Activated T-cell treated with anti-CD3 and anti-CD28 coated beads, Interleukin-2, amount 50 U/mL, for 24 hours (primary cell): Measurements from ENCODE around the gene EIF5.
A peak's percentile ranks its signal among the peaks of the same experiment; 100 is the strongest.
"Not testable (repeated sequence)": the region's sequence is repeated elsewhere in the genome, so short reads cannot be mapped to it uniquely, and the experiment has no call there.

Source experiments
- DNase-seq: peaks from one replicate; pipeline ENCODE4 v3.0.0-alpha.2; 2020
- H3K27ac Mint-ChIP-seq: 2 replicates; pipeline ENCODE4 v1.8.0; 2020; ENCODE audit warnings: mild to moderate bottlenecking, mixed read lengths
- H3K27me3 Mint-ChIP-seq: 2 replicates; pipeline ENCODE4 v1.8.0; 2020; ENCODE audit warnings: mixed read lengths
- H3K36me3 Mint-ChIP-seq: 2 replicates; pipeline ENCODE4 v1.8.0; 2020; ENCODE audit warnings: low read depth, mixed read lengths
- H3K4me1 Mint-ChIP-seq: 2 replicates; pipeline ENCODE4 v1.8.0; 2020; ENCODE audit warnings: low read depth, mixed read lengths
- H3K4me3 Mint-ChIP-seq: 2 replicates; pipeline ENCODE4 v1.8.0; 2020; ENCODE audit warnings: mild to moderate bottlenecking, moderate library complexity, mixed read lengths
- H3K9me3 Mint-ChIP-seq: 2 replicates; pipeline ENCODE4 v1.8.0; 2020; ENCODE audit warnings: mixed read lengths

The EIF5 gene

DNA sequence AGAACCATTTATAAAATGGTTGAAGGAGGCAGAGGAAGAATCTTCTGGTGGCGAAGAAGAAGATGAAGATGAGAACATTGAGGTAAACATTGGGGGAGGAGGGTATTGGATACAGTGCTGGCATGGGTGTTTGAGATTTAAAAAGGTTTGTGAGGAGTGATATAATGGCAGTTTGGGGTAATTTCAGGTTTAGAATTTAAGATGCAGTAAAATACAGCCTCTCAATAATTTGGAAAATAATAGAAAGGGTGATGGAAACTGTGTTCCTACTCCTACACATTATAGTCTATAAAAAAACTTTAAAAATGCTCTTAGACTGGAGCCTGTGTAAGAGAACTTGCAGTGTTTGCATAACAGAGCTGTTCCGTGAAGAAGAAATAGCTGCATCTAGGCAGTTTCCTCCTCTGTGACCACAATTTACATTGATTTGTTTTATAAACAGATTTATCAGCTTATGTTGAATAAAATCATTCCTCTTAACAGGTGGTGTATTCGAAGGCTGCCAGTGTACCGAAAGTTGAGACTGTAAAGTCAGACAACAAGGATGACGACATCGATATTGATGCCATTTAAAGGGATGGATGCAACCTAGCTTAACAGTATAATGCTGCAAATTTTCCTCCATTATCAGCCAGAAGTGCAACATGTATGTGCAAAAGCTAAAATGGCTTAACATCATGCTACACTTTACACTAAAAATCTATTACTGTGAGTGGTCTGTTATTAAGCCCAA, 6.6 kb downstream of the EIF5 start:
- Mint-ChIP-seq H3K4me3 (no peak overlapping the region), H3K27me3 (no peaks in the 10 kb centered on the region), H3K9me3 (no peaks in the 10 kb centered on the region), H3K27ac (peak overlapping the region; percentile 98), H3K4me1 (peaks cover 57% of the 10 kb centered on the region), H3K36me3 (peaks cover 96% of the 10 kb centered on the region)
- DNase-seq: no peak

DNA sequence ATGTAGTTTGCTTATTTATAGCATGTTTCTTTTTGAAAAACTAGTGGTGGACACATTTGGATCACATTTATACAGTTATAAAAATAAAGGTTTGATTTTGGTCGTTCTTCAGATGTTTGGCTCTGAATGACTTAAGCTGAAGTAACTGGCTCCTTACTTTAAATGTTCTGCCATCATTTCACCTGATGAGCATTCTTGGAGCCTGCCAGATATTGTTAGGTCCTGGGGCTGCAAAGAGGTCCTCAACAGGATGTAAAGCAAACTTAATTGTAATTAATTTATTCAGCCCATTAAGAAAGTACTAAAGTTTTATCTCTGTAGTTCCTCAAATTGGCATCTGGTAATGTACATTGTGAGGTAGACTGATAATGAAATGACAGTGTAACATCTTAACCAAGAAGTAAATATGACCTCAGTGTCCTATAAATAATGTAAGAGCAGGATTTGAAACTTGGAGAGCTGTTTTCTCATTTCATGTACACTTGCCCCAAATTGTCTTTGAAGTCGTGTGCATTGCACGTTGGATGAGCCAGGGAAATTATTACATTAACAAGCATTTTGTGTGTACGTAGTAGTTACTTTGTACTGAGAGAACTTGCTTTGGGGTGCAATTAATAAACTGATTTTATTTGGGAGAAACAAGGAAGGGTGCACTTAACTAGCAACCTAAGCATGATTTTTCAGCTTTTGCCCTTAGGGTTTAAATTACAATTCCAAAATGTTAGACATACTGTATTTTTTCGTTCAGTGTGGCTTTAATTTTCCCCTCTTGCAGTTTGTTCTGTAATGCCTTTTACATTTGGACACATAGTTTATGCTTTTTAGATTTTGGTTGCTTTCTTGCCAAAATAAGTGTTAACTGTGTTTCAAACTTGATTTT, 7.5 kb downstream of the EIF5 start:
- no peak for DNase-seq
- Mint-ChIP-seq H3K9me3 (no peaks in the 10 kb centered on the region), H3K4me1 (peaks cover 49% of the 10 kb centered on the region), H3K4me3 (no peak overlapping the region), H3K27me3 (no peaks in the 10 kb centered on the region), H3K36me3 (peaks cover 87% of the 10 kb centered on the region), H3K27ac (peak overlapping the region; percentile 98)

DNA sequence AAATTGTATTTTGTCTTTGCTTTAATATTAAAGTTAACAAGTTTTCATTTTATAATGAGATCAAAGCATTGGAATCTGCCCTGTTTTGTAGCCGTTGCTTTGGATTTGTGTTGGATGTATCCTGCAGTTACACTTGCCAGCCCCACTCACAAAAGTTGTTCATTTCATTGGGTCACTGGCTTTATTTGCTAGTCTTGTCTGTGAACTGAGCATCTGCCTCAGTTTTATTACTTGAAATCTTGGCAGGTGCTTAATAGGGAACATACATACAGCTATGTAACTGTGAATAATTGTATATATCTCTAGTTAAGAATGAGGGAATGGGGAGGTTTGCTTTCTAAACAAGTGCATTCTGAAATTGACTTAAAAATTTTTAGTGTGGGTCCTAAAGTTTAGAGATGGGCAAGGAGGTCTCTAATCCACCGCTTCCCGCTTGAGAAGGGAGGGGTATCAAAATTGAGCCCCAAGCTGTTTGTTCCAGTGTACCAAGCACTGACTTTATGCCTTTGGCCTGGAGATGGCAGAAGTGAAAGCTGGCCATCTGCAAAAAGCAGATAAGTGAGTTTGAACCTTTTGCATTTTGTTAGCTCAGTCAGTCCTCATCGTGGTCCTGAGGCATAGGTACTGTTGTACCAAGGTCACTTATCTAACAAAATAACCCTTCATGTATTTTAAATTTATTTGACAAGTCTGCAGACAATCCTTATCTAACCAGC, 9.3 kb downstream of the EIF5 start:
- H3K27me3 Mint-ChIP-seq: no peaks in the 10 kb centered on the region
- H3K9me3 Mint-ChIP-seq: no peaks in the 10 kb centered on the region
- peak overlapping the region; percentile 1 for H3K27ac Mint-ChIP-seq
- peaks cover 31% of the 10 kb centered on the region for H3K4me1 Mint-ChIP-seq
- DNase-seq: no peak
- peaks cover 69% of the 10 kb centered on the region for H3K36me3 Mint-ChIP-seq
- no peak overlapping the region for H3K4me3 Mint-ChIP-seq

DNA sequence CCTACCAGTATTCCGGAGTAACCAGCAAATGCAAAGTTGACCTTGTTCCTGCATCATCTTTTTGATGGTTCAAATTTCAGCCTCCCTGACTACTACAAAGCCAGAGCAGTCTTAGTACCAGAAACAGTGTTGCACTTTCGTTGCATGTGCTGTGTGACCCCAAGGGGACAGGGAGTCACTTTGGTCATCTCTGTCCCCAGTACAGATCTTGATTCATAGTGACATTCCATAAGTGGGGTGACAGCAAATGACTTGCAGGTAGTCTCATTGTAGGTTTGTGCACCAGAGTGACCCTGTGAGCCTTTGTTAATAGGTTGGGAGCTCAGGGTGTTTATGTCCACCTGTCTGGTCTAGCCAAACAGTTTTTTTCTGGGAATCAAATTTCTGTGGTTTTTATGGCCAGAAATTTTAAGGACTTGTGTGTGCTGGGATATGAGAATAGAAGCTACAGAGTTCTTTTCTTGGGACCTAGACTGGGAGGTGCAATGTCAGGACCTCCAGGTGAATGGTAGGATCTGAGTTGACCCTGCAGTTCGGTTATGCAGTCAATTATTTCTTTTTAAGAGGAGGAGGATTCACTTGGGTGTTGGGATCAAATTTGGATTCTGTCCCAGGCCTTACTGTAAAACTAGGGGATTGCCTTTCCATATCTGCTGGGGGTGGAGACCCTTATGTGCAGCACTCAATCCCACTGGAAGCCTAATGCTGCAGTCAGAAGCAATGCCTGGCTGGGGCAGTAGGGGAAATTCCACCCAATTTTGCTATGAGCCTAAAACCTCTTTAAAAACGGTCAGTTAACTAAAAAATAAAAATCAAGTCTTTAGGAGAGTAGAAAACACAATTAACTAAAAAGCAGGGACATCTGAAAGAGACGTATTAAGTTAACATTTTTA, 10.1 kb downstream of the EIF5 start:
- DNase-seq: no peak
- H3K4me1 Mint-ChIP-seq: peaks cover 24% of the 10 kb centered on the region
- peak overlapping the region; percentile 38 for H3K27ac Mint-ChIP-seq
- H3K4me3 Mint-ChIP-seq: no peak overlapping the region
- no peaks in the 10 kb centered on the region for H3K27me3 Mint-ChIP-seq
- H3K9me3 Mint-ChIP-seq: no peaks in the 10 kb centered on the region
- H3K36me3 Mint-ChIP-seq: peaks cover 61% of the 10 kb centered on the region

DNA sequence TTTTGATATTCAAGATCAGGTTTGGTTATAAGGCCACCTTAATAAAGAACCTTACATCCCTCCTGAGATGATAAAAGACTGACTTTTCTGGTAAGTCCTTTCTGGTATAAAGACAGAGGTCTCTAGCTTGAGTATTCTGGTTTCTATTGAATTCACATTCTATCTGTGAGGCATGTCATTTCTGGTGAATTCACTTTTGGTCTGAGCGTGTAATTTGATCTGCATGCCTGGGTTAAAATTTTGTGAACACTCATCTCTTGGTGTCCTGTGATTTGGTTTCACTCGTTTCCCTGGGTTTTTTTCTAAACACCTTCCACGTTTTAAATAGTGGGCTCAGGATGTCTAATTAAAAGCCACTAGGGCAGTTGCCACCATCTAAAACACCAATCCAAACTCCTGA, 12.2 kb downstream of the EIF5 start:
- Mint-ChIP-seq H3K27ac (no peak overlapping the region), H3K36me3 (peaks cover 39% of the 10 kb centered on the region)

DNA sequence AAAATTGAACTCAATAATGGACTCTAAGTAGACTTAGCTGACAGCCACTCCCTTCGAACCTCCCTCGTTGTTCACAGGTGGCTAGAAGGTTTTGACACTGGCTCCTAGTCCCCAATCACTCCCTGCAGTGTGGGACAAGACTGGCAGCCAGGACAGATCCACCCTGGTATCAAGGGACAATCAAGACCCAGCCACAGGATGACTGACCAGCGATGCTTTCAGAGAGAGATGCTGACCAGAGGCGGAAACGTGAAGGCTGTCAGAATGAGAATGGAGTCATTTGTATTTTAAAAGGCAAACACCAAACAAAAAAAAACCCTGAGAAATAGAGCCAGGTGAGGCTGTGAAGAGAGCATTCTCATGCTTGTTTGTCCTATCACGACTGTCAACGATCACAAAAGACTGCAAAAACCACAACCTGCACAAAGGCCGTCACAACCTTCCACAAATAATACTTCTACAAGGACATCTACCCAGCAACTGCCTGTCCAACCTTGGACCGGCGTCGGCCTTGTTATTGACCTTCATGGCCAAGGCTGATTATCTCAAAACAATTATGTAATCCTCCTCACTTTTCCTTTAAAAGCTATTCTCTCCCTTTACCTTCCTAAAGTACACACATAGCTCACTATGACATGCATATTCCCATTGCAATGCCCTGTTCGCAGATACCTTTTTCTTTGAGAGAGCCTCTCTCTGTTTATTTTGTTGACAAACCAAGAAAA, 13.2 kb downstream of the EIF5 start:
- Mint-ChIP-seq H3K27ac (no peak overlapping the region), H3K9me3 (no peaks in the 10 kb centered on the region), H3K27me3 (no peaks in the 10 kb centered on the region), H3K36me3 (peaks cover 30% of the 10 kb centered on the region), H3K4me1 (peaks cover under 1% of the 10 kb centered on the region), H3K4me3 (no peak overlapping the region)
- no peak for DNase-seq

More for the DNA sequence above, 12.2 kb downstream of the EIF5 start:
- Mint-ChIP-seq H3K4me3 (no peak overlapping the region), H3K4me1 (peaks cover 7% of the 10 kb centered on the region), H3K9me3 (no peaks in the 10 kb centered on the region), H3K27me3 (no peaks in the 10 kb centered on the region)
- no peak for DNase-seq

DNA sequence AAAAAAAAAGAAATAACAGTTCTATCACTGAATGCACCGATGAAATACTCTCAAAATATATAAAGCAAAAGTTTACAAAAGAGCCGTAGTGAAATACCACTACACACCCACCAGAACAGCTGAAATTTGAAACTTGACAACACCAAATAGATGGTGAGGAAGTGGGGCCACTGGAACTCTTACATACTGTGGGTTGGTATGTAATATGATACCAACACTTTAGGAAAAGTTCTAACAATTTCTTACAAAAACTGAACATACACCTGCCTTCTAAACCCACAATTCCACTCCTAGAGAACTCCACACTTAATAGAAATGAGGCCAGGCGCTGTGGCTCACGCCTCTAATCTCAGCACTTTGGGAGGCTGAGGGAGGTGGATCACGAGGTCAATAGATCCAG, 14.1 kb downstream of the EIF5 start:
- H3K27me3 Mint-ChIP-seq: no peaks in the 10 kb centered on the region
- no peaks in the 10 kb centered on the region for H3K4me1 Mint-ChIP-seq
- H3K27ac Mint-ChIP-seq: no peak overlapping the region
- no peak for DNase-seq
- no peaks in the 10 kb centered on the region for H3K9me3 Mint-ChIP-seq
- peaks cover 21% of the 10 kb centered on the region for H3K36me3 Mint-ChIP-seq
- no peak overlapping the region for H3K4me3 Mint-ChIP-seq

DNA sequence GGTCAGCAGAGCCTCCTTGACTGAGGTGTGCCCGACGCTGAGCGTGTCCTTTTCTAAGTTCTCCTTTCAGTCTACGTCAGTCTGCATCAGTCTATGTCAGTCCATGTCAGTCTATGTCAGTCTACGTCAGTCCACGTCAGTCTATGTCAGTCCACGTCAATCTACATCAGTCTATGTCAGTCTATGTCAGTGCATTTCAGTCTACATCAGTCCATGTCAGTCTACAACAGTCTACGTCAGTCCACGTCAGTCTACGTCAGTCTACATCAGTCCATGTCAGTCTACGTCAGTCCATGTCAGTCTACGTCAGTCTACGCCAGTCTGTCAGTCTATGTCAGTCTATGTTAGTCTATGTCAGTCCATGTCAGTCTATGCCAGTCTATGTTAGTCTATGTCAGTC, 15.9 kb downstream of the EIF5 start:
- H3K4me3 Mint-ChIP-seq: no peak overlapping the region
- peaks cover 5% of the 10 kb centered on the region for H3K27me3 Mint-ChIP-seq
- no peak overlapping the region for H3K27ac Mint-ChIP-seq
- H3K9me3 Mint-ChIP-seq: no peaks in the 10 kb centered on the region
- H3K4me1 Mint-ChIP-seq: no peaks in the 10 kb centered on the region
- no peak for DNase-seq
- peaks cover 2% of the 10 kb centered on the region for H3K36me3 Mint-ChIP-seq

DNA sequence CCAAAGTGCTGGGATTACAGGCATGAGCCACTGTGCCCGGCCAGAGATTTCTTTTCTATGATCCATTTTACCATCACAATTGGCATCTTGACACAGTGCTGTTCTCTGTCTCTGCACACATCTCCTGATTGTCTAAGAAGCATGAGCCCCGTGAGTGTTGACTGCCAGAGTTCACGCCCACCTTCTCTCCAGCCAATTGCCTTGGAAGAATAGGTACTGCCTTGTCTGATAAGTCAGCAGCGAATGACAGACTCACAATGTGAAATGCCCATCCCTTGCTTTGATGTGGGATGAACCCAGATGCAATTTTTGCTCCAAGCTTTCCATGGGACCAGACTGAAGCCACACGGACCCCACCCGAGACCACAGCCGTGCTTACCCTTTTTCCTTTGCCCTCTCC, 19.3 kb downstream of the EIF5 start:
- Mint-ChIP-seq H3K4me1 (no peaks in the 10 kb centered on the region), H3K27me3 (peaks cover 5% of the 10 kb centered on the region), H3K36me3 (no peaks in the 10 kb centered on the region), H3K9me3 (no peaks in the 10 kb centered on the region), H3K4me3 (no peak overlapping the region), H3K27ac (no peak overlapping the region)
- DNase-seq: no peak

DNA sequence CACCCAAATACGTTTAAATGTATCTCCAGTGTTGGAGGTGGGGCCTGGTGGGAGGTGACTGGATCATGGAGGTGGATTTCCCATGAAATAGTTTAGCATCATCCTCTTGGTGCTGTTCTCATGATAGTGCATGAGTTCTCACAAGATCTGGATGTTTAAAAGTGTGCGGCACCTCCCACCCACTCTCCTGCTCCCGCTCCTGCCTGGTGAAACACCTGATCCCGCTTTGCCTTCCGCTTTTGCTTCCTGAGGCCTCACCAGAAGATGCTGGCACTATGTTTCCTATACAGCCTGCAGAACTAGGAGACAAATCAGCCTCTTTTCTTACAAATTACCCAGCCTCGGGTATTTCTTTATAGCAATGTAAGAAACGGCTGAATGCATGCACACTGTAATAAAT, 20.1 kb downstream of the EIF5 start:
- Mint-ChIP-seq H3K36me3 (no peaks in the 10 kb centered on the region), H3K27me3 (peaks cover 5% of the 10 kb centered on the region), H3K4me3 (no peak overlapping the region), H3K4me1 (no peaks in the 10 kb centered on the region), H3K27ac (no peak overlapping the region), H3K9me3 (no peaks in the 10 kb centered on the region)
- DNase-seq: no peak

DNA sequence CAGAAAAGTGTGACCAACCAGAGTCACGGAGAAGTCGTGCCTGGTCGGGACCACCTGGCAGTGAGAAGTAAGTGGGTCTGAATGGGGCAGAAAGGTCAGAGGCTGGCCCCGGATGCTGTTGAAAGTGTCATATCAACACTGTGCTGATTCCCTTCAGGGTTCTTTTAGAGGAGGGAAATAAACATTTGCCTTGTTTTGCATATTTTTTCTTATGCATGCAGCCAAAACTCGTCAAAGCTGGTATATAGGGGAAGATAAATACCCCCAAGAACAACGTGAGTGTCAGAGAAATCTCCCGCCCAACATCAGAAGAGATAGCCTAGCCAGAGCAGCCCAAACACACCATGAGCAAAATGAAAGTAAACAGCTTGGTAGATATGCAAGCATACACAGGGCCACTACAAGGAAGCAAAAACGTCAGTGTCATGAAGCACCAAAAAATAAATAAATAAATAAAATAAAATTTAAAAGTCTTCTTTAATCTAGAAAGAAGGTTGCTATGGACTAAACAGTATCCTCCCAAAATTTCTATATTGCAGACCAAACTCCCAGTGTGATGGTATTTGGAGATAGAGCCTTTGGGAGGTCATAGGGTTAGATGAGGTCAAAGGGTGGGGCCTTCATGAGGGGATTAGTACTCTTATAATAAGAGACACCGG, 22.1 kb downstream of the EIF5 start:
- no peak overlapping the region for H3K4me3 Mint-ChIP-seq
- no peaks in the 10 kb centered on the region for H3K9me3 Mint-ChIP-seq
- no peaks in the 10 kb centered on the region for H3K36me3 Mint-ChIP-seq
- H3K4me1 Mint-ChIP-seq: no peaks in the 10 kb centered on the region
- H3K27ac Mint-ChIP-seq: no peak overlapping the region
- H3K27me3 Mint-ChIP-seq: peaks cover 5% of the 10 kb centered on the region
- DNase-seq: no peak

DNA sequence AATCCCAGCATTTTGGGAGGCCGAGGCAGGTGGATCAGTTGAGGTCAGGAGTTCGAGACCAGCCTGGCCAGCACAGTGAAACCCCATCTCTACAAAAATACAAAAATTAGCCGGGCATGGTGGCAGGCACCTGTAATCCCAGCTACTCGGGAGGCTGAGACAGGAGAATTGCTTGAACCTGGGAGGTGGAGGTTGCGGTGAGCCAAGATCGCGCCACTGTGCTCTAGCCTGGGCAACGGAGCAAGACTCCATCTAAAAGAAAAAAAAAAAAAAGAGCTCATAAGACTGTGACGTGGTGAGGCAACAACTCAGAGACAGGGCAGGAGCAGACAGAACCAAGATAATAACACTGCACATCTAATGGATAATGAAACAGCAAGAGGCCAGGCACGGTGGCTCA, 23.5 kb downstream of the EIF5 start:
- H3K9me3 Mint-ChIP-seq, H3K4me1 Mint-ChIP-seq, H3K4me3 Mint-ChIP-seq, H3K27me3 Mint-ChIP-seq, DNase-seq, H3K36me3 Mint-ChIP-seq, H3K27ac Mint-ChIP-seq: not testable (repeated sequence)

DNA sequence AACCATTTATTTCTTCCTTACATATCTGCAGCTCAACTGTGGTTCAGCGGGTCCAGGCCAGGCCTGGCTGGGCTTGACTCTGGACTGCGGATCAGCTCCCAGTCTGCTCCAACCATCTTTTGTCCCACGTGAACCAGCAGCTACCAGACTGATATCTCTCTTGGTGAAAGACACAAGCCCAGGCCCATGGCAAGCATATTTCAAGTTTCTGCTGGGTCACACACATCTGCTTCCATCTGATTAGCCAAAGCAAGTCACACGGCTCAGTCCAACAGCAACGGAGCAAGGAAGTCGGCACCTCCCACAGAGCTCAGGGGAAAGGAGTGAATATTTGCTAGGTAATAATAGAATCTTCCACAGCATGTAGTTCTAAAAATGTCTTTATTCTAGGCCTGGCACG, 26.5 kb downstream of the EIF5 start:
- no peak overlapping the region for H3K4me3 Mint-ChIP-seq
- H3K27ac Mint-ChIP-seq: no peak overlapping the region
- H3K9me3 Mint-ChIP-seq: peaks cover 17% of the 10 kb centered on the region
- peaks cover 9% of the 10 kb centered on the region for H3K36me3 Mint-ChIP-seq
- H3K27me3 Mint-ChIP-seq: no peaks in the 10 kb centered on the region
- H3K4me1 Mint-ChIP-seq: peaks cover 4% of the 10 kb centered on the region
- DNase-seq: no peak
